Measurements from ENCODE around the gene LAMB4.
"Not testable (repeated sequence)": the region's sequence is repeated elsewhere in the genome, so short reads cannot be mapped to it uniquely, and the experiment has no call there.

Gene LAMB4

DNA sequence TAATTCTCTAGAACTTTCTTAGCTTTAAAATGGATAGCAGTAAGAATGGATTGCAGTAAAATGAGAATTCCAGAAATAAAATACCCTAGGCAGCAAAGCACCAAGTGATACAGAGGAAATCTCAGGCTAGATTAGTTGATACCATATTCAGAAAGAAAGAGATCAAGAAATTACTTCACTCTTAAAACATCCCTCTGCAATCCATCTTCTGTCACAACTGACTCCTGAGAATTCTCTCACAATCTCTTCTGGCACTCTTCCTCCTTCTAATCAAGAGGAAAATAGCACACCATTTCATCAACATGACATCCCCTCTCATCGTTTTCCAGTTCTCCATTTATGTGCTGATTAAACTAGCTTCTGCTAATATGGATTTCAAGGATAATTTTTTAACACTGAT, 85.0 kb downstream of the LAMB4 start:
- DNase-seq (ENCODE audit: low read depth, low spot score), result no peak

DNA sequence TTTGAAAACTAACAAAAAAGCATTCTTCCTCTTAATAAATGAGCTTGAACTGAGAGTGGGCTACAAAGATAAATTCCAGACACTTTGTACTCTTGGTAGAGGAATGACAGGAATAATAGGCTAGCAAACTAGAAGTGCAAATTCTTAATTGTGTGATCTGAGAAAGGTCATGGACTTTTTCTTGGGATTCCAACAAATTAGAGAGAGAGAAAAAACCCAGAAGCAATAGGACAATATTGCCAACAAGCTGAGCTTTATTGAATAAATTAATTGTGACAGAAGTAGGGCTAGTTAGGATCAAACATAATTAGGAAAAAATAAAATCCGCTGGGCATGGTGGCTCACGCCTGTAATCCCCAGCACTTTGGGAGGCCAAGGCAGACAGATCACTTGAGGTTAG, 85.8 kb downstream of the LAMB4 start:
- DNase-seq (ENCODE audit: low read depth, low spot score), result no peak

DNA sequence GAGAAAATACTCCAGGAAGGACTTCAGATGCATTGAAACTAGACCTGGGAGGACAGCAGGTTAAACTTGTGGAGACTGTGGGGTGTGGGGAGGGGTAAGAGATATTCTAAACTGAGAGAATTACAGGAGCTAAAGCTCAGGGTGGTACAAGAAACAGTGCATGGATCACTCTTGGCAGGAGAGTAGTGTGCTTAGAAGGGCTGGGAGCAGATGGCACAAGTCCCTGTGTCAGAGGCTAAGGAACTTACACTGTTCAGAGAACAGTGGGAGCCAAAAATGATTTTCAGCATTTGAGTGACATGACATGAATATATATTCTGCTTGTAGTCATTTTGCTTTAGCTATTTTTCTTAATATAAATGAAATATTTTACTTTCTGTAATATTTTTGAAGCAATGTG, 91.2 kb downstream of the LAMB4 start:
- no peak for DNase-seq (ENCODE audit: low read depth, low spot score)

DNA sequence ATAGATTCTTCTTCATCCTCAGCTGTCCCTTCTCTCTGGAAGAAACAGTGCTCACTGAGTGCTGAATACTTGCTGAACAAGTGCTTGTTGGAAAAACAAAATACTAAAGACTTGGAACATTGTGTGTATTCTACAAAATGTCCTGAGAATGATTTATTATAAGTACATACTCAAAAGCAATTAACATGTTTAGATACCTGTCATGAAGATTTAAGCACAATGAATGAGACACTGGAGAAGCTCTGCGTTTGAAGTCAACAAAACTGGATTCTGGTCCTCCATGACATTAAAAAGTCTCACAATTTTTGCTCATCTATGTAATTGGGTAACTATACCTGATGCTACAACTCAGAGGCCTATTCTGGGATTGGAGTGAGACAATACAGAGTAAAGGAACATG, 92.4 kb downstream of the LAMB4 start:
- DNase-seq (ENCODE audit: low read depth, low spot score), result no peak

DNA sequence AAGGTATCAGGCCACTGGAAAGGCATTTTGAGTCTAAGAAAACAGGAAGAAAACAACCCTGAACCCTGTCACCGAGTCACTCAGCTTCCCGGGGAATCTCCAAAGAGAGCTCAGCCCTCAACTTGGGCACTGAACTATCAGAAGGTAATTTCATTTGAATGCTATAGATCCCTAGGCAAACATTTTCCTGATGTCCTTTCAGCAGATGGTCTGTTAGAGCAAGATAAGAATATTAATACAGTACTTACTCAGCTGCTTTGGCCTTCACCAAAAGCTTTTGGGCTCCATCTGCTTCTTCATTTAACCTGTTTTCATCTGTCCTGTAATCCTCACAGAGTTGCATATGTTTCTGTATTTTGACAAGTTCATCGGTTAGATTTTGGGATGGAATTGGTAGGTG, 93.0 kb downstream of the LAMB4 start:
- DNase-seq (ENCODE audit: low read depth, low spot score), result no peak

DNA sequence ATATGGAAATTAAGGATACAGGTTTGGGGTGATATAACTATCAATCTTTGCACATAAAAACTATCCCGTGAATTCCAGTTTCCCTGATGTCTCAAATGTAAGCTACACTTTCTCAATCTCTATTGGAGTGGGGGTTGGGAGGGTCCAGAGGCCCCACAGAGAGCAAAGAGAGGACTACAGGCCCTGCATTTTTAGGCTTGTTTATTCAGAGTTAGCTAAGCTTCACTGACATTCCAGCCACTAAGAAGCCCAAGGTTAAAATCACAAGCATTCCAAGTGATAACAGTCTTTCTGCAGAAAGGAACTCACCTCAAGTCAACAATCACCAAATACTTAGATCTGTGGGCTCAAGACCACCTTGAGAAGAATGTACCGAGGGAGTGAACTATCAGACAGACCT, 95.6 kb downstream of the LAMB4 start:
- DNase-seq (ENCODE audit: low read depth, low spot score), result no peak

DNA sequence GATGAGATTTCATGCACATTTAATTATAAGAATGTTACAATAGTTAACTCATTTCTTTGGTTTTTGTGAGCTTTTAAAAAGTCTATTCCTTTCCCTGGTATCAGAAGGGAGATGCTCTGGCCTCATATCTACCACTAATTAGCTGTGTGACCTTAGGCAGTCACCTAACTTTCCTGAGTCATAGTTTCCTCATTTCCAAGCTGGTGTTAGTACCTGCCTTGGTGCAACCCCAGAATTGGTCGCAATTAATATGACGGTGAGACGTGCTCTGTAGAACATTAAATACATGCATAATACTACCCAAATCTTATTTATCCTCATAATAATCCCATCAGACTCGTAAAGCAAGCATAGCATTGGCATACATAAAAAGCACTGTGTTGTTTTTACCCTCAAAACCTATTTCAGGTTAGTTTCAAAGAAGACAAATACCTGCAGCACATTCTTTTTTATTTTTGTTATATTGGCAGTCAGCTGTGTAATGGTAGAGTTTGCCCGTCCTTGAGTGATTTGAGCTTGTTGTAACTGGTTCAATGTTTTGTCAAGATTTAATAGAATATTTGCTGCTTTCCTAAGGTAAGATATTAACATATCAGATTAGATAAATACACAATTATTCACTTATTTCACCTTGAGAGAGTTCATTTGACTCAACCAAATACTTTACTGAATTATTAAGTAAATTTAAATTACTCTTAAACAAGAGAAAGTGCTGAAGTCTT, 96.2 kb downstream of the LAMB4 start:
- no peak for DNase-seq (ENCODE audit: low read depth, low spot score)

DNA sequence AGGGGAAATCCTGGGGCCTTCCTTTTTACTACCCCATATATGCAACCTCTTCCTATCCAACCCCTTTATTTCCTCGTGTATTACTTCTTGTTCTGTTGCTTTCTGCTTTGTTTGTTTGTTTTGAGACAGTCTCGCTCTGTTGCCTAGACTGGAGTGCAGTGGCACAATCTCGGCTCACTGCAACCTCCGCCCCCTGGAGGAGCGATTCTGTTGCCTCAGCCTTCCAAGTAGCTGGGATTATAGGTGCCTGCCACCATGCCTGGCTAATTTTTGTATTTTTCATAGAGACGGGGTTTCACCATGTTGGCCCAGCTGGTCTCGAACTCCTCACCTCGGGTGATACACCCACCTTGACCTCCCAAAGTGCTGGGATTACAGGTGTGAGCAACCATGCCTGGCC, 96.9 kb downstream of the LAMB4 start:
- not testable (repeated sequence) for DNase-seq (ENCODE audit: low read depth, low spot score)

DNA sequence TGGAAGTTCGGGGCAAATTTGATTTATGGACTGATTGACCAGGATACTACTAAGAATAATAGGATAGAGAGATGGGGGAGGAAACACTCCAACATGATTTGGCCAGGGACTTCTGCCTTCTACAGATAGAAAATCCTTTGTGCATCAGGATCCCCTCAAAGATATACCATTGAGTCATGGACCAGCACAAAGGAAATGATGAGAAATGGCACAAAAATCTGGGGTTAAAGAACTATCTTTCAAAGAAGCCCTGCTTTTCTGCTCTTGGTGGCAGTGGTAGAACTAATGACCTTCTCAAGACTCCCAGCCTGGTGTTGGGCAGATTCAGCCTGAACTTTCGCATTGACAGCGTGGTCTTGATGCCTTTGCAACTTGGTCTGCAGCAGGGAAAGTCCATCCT, 99.6 kb downstream of the LAMB4 start:
- DNase-seq (ENCODE audit: low read depth, low spot score), result no peak

DNA sequence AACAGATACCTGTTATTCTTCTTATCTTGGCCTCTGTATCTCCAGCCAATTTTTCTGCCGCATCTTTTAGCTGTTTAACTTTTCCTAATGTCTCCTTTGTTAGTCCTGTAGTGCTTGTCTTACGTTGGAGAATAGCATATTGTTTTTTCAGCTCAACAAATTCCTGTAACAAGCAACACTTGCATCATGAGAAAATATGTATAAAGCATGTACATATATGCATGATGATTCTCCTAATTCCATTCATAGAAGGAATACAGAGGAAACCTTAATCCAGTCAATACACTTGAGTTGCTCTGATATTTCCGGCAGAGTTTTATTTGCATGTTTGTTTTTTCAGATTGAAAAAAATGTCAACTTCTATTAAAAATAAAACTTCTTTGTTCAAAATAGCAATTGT, 101.1 kb downstream of the LAMB4 start:
- no peak for DNase-seq (ENCODE audit: low read depth, low spot score)

DNA sequence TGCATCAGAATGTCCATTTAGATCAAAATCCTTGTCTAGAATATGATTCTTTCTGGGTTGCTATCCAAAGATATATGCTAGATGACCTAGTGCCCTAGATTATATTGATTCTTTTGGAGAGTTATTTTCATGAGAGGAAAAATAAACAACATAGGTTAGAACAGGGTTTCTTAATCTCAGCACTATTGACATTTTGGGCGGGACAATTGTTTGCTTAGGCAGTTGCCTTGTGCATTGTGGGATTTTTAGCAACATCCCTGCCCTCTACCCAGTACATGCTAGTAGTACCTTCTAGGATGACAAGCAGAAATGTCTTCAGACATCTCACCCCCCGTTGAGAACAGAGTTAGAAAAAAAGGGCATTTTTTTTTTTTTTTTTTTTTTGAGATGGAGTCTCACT, 102.0 kb downstream of the LAMB4 start:
- DNase-seq (ENCODE audit: low read depth, low spot score), result no peak

DNA sequence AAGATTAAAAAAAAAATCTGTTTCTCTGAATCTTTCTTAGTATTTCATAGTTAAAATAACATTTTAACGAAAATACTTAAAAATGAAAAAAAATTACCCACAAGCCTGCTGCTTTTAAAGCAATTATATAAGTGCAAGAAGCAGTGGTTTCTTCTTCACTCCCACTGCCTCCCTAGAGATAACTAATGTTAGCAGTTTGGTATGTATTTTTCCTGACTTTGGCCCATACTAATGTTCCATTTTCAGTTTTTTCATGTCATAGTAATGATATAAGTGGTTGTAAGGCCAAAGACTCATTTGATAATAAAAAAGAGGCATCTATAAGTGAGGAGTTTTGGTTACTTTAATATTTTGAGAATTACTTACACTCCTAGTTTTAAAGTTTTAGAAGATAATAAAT, 102.9 kb downstream of the LAMB4 start:
- DNase-seq (ENCODE audit: low read depth, low spot score), result no peak

DNA sequence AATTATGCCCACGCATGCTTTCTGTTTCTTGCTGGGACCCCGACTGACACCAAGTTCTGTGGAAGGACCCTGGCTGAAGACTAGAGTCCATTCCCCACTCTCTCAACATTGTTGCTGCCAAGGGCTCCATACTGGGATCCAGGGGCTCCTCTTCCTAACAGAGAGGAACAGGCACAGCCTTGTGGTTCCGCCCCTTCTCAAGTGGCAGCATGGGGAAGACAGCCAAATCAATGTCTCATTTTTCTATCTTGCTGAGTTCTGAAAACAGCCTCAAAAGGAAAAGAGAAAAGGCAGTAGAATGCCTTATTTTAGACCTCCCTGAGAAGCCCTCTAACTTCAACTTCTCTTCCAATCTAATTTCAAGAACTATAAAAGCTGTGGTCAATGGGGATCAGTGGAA, 103.5 kb downstream of the LAMB4 start:
- no peak for DNase-seq (ENCODE audit: low read depth, low spot score)

DNA sequence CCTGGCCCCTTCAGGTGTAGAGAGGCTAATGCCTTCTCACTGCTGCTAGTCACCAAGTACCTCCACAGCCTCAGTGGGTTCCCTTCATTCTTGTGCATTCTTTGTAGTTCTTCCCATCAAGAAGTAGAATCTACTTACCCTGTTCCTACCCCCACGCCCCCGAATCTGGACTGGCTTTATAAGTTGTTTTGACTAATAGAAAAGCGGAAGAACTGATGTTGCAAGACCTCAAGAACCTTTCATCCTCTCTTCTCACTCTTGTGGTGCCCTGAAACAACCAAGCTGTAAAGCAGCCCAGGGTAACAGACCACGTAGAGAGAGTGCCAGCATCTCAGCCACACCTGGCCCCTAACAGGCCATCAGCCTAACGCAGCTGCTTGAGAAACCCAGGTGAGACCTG, 104.0 kb downstream of the LAMB4 start:
- DNase-seq (ENCODE audit: low read depth, low spot score), result no peak

DNA sequence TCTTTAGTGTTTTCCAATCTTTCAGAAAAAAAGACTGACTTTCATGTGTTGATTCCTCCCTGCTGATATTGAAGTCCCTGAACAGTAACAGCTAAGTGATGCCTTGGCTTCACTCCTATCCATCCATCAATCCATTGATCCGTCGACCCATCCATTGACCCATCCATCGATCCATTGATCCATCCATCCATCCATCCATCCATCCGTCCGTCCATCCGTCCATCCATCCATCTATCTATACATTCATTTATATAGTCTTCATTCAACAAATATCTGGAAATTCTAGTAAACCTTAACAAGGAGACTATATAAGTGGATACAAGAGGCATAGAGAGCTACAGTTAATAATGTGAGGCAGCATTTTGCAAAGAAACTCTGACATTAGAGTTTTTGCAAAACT, 105.6 kb downstream of the LAMB4 start:
- no peak for DNase-seq (ENCODE audit: low read depth, low spot score)

DNA sequence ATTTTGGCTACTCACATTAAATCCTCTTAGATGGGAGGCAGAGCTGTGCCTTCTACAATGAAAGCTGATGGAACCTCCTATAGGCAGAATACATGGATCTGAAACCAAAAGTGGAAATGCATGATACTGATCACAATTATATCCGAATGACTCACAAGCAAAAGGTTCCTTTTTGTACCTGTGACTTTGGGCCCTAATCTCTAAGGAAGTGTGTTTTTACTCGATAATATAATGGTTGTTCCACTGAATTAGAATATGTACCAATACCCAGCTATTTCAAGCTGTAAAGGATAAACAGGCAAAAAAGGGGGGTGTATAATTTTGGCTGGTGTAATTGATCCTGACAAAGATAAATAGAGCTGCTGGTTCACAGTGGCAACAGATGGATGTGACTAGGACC, 109.6 kb downstream of the LAMB4 start:
- no peak for DNase-seq (ENCODE audit: low read depth, low spot score)

DNA sequence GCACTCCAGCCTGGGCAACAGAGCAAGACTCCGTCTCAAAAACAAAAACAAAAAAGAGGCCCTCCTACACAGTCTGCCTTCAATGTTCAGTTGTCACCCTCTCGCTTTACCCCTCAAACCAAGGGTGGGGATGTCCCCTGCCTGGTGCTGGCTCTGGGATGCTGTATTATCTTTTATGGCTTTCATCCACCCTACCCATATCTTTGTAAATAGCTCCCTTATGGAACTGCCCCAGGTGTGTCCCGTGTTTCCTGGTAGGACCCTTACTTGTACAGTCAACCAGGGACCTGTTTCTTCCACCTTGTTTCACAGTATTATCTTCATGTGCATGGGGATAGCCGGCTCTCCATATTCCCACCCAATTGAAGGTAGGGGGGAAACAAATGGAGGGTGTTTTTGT, 111.5 kb downstream of the LAMB4 start:
- DNase-seq (ENCODE audit: low read depth, low spot score), result no peak

DNA sequence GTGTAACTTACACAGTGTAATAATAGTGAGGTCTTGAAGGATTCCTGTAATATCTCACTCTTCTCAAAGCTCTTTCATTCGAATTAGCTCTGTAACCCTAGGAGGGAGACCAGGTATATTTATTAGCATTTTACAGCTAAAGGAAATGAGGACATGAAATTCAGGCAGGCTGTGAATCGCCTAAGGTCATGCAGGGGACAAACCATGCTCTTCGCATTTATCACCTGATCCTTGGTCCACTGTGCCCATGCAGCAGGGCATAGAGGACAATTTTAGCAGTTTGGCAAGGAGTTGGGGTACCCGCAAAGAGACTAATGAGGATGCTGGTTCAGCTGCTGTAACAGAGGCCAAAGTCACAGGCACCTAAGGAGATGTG, 112.4 kb downstream of the LAMB4 start:
- no peak for DNase-seq (ENCODE audit: low read depth, low spot score)

DNA sequence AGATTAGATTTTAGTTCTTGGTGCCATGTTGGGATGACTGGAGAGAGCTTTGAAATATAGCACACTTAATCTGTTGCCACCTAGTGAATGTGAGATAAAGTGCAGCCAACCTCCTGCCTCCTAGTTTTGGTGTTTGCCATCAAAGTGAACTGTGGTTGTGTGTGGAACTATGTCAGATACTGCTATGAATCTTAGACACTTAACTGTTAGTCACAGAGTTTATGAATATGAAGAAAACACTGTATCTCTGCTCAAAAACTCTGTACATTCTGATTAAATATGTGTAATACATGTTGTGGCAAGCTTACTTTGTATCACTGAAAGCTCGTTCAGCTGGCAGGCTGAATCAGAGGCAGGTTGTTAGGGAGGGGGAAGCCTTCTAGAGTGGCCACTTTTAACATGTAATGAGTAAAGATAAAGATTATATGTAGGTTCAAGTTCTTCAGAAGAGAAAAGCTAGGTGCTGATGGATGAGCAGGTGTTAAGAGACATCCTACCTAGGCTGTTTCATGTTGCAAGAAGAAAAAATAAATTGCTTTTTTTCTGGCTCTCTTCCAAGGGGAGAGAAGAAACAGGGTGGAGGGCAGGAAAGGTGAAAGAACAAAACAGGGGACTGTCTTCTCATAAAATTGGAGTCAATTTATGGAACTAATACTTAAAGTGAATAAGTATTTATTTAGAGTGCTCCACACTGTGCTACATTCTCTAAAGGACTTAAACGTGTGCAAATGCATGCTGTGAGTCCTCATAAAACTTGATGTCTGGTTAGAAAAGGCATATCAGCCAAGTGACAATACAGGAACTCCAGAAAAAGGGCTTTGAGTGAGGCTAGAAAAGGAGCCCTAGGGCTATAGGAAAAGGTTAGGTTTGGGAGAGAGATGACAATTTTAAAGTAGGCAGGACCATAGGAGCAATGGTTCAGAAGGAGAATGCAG, 113.1 kb downstream of the LAMB4 start:
- DNase-seq (ENCODE audit: low read depth, low spot score), result no peak

DNA sequence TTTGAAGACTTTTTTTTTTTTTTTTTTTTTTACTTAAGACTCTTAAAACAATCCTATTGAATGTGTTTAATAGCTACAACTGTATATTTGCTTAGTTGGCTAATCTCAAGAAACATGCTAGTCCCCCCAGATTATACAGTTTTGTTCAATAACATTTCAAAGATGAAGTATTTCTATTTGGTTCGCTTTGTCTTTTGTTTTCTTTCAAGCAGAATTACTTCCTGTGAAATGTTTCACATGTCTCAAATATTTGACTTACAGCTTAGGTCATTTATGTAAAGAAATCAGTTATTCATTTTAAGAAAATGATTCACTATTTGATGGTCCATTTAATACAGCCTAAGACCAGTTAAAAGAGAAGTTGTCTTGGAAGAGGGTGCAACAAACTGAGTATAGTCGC, 114.4 kb downstream of the LAMB4 start:
- DNase-seq (ENCODE audit: low read depth, low spot score), result no peak

DNA sequence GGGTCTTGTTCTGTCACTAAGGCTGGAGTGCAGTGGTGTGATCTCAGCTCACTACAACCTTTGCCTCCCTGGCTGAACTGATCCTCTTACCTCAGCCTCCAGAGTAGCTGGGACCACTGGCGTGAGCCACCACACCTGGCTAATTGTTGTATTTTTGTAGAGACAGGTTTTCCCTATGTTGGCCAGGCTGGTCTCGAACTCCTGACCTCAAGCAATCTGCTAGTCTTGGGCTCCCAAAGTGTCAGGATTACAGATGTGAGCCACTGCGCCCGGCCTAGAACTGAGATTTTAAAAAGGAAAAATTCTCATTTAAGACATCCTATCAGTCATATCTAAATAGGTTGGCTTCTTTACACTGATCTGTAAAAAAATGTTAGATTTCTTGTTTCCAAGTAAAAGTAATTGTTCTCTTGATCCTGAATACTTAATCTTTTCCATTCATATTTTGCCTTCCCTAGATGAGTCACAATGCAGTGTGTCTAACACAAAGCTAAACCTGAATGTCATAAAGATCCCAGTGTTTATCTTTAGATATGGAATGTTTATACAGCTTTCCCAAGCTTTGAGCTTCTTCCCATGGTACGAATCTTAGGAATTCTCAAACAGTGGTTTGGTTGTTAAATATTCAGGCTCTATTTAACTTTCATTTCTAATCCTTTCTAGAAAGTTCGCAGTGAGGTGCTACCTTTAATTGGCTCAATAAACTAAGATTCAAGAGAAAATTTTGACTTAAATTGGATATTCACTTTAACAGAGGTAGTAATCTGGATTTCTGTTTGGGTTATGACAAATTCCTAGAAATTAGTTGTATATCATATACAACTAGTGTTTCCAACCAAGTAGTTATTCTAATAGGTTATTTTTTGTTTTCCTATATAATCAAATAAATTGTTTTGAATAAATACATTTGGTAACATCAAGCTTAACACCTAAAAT, 115.1 kb downstream of the LAMB4 start:
- no peak for DNase-seq (ENCODE audit: low read depth, low spot score)

DNA sequence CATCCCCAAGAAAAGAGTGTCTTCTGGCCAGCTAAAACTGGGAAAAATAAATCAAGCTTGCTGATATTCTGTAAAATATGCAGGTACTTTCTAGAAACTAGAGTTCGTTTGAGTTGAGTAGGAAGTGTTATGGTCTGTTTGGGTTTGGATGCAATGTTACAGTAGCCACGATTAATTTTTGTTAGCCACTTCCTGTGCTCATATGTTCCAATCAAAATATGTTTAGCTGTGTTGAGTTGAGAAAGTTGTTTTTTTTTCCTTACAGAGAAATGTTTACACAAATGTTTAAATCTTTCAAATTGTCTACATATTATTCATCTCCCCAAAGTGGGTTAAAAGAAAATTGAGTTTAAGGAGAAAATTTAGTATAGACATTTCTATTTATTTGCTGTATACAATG, 115.9 kb downstream of the LAMB4 start:
- no peak for DNase-seq (ENCODE audit: low read depth, low spot score)
